CD4-positive, alpha-beta T cell treated with Interferon gamma for 1 hour (primary cell): Measurements from ENCODE around the gene DNAJB4.
A peak's percentile ranks its signal among the peaks of the same experiment; 100 is the strongest.
"Not testable (repeated sequence)": the region's sequence is repeated elsewhere in the genome, so short reads cannot be mapped to it uniquely, and the experiment has no call there.

Experiments
- DNase-seq: peaks from one replicate; pipeline ENCODE4 v3.0.0-alpha.2; 2020

Gene DNAJB4

GRCh38 chr1:77991638-77992037 is 13.1 kb upstream of the DNAJB4 start:
- DNase-seq: no peak

GRCh38 chr1:77994117-77994705 is 10.5 kb upstream of the DNAJB4 start:
- DNase-seq: no peak

- no peak for DNase-seq
Observed at GRCh38 chr1:77996734-77997133, 8.0 kb upstream of the DNAJB4 start.

GRCh38 chr1:78000536-78000935 is 4.2 kb upstream of the DNAJB4 start:
- not testable (repeated sequence) for DNase-seq

- DNase-seq: no peak
Observed at GRCh38 chr1:78003070-78003746, 1.5 kb upstream of the DNAJB4 start.

GRCh38 chr1:78003882-78004718 is 639 bp upstream of the DNAJB4 start:
- peak; percentile 40 for DNase-seq

- no peak for DNase-seq
Observed at GRCh38 chr1:78005448-78005722, 646 bp downstream of the DNAJB4 start.

- DNase-seq: no peak
Observed at GRCh38 chr1:78005755-78006154, 1.0 kb downstream of the DNAJB4 start.

GRCh38 chr1:78006521-78006920 is 1.8 kb downstream of the DNAJB4 start:
- no peak for DNase-seq

GRCh38 chr1:78007677-78008341 is 3.1 kb downstream of the DNAJB4 start:
- DNase-seq: no peak

GRCh38 chr1:78009276-78009675 is 4.5 kb downstream of the DNAJB4 start:
- DNase-seq: no peak

- no peak for DNase-seq
Observed at GRCh38 chr1:78009836-78010235, 5.1 kb downstream of the DNAJB4 start.

- no peak for DNase-seq
Observed at GRCh38 chr1:78011050-78011449, 6.3 kb downstream of the DNAJB4 start.

- no peak for DNase-seq
Observed at GRCh38 chr1:78015148-78015547, 10.4 kb downstream of the DNAJB4 start.

- no peak for DNase-seq
Observed at GRCh38 chr1:78019024-78019423, 14.3 kb downstream of the DNAJB4 start.

GRCh38 chr1:78021134-78021533 is 16.4 kb downstream of the DNAJB4 start:
- not testable (repeated sequence) for DNase-seq

- DNase-seq: no peak
Observed at GRCh38 chr1:78029793-78030192, 25.1 kb downstream of the DNAJB4 start.

- DNase-seq: no peak
Observed at GRCh38 chr1:78032996-78033796, 28.5 kb downstream of the DNAJB4 start.

GRCh38 chr1:78033797-78034172 is 29.0 kb downstream of the DNAJB4 start:
- DNase-seq: no peak

GRCh38 chr1:78035121-78035520 is 30.4 kb downstream of the DNAJB4 start:
- DNase-seq: no peak

GRCh38 chr1:78036450-78036849 is 31.7 kb downstream of the DNAJB4 start:
- DNase-seq: no peak

- no peak for DNase-seq
Observed at GRCh38 chr1:78038071-78038470, 33.3 kb downstream of the DNAJB4 start.

GRCh38 chr1:78038491-78038939 is 33.8 kb downstream of the DNAJB4 start:
- no peak for DNase-seq
